IMR-90 (cell line): Measurements from ENCODE around the gene CTSH. TPM values are rescaled to one million over a fixed set of nuclear protein-coding genes. Genes with fewer than 3 reads are reported as not detected.

ENCODE experiments used
- ATAC-seq: fragments of 200-7000 bp; cut with Tn5 transposase; 2 replicates; pipeline ENCODE4 v1.9.1; 2020; ENCODE audit warnings: low read depth, mild to moderate bottlenecking, moderate library complexity
- BruUV-seq: library from RNA; stranded (reverse); fragments of 400-500 nt; replicated peaks from 2 replicates; lab custom pipeline; 2021; lab: Mats Ljungman, UMichigan
- CTCF ChIA-PET: fragments of 300-600 bp; formaldehyde crosslinking; extraction: SDS; loops from one replicate; lab custom pipeline; 2021; ENCODE audit warnings: antibody characterized with exemption; lab: Yijun Ruan, JAX
- POLR2A ChIA-PET: fragments of 300-600 bp; sonication (Branson Sonifier 250); formaldehyde crosslinking; loops from one replicate; lab custom pipeline; 2022; ENCODE audit warnings: antibody characterized with exemption; ENCODE audit not compliant: unreplicated experiment; lab: Charles Lee
- DNase-seq: peaks from one replicate; pipeline ENCODE4 v3.0.0; 2013
- H2AFZ ChIP-seq: replicated peaks from 2 replicates; pipeline ENCODE3; 2013; ENCODE audit warnings: low read length, mild to moderate bottlenecking; ENCODE audit not compliant: poor library complexity
- H2AK5ac ChIP-seq: 2 replicates; pipeline ENCODE4 v1.6.1; 2013; ENCODE audit warnings: low read depth, low read length, inconsistent platforms
- H2AK9ac ChIP-seq: replicated peaks from 2 replicates; pipeline ENCODE3; 2013; ENCODE audit warnings: mild to moderate bottlenecking, low read depth, low read length, moderate library complexity; ENCODE audit not compliant: poor library complexity
- H2BK120ac ChIP-seq: 2 replicates; pipeline ENCODE4 v1.6.1; 2013; ENCODE audit warnings: low read depth, low read length, inconsistent platforms
- H2BK15ac ChIP-seq: 3 replicates; pipeline ENCODE4 v1.6.1; 2013; ENCODE audit warnings: low read depth, low read length, inconsistent platforms
- H2BK20ac ChIP-seq: 2 replicates; pipeline ENCODE4 v1.6.1; 2013; ENCODE audit warnings: low read depth, mild to moderate bottlenecking, inconsistent platforms, low read length, moderate library complexity
- H2BK5ac ChIP-seq: 2 replicates; pipeline ENCODE4 v1.6.1; 2013; ENCODE audit warnings: mild to moderate bottlenecking, low read depth, low read length, inconsistent platforms; ENCODE audit not compliant: poor library complexity, severe bottlenecking
- H3K14ac ChIP-seq: replicated peaks from 2 replicates; pipeline ENCODE4 v1.6.1; 2013; ENCODE audit warnings: low read depth, low read length, inconsistent platforms
- H3K18ac ChIP-seq: 2 replicates; pipeline ENCODE4 v1.6.1; 2013; ENCODE audit warnings: low read depth, low read length, control low read depth
- H3K23ac ChIP-seq: 2 replicates; pipeline ENCODE4 v1.6.1; 2013; ENCODE audit warnings: low read depth, low read length, inconsistent platforms
- H3K27ac ChIP-seq: 2 replicates; pipeline ENCODE4 v1.5.1; 2013; ENCODE audit warnings: mild to moderate bottlenecking, control low read depth, low read length; ENCODE audit not compliant: insufficient read depth
- H3K27me3 ChIP-seq: 2 replicates; pipeline ENCODE4 v1.6.1; 2013; ENCODE audit warnings: low read length; ENCODE audit not compliant: control insufficient read depth, insufficient read depth
- H3K36me3 ChIP-seq: 2 replicates; pipeline ENCODE4 v1.6.1; 2013; ENCODE audit warnings: low read length, mixed read lengths; ENCODE audit not compliant: control insufficient read depth, insufficient read depth
- H3K4ac ChIP-seq: 2 replicates; pipeline ENCODE4 v1.6.1; 2013; ENCODE audit warnings: low read depth, low read length, inconsistent platforms
- H3K4me1 ChIP-seq: 2 replicates; pipeline ENCODE4 v1.6.1; 2013; ENCODE audit warnings: low read length, mixed read lengths; ENCODE audit not compliant: control insufficient read depth, insufficient read depth
- H3K4me2 ChIP-seq: 2 replicates; pipeline ENCODE4 v1.6.1; 2013; ENCODE audit warnings: low read depth, mild to moderate bottlenecking, control low read depth, low read length, moderate library complexity
- H3K4me3 ChIP-seq: 2 replicates; pipeline ENCODE4 v1.5.1; 2013; ENCODE audit warnings: low read depth, mild to moderate bottlenecking, control low read depth, low read length, moderate library complexity; ENCODE audit not compliant: insufficient read depth
- H3K56ac ChIP-seq: 2 replicates; pipeline ENCODE4 v1.6.1; 2013; ENCODE audit warnings: low read length, inconsistent platforms; ENCODE audit not compliant: insufficient read depth; ENCODE audit errors: extremely low read depth
- H3K79me1 ChIP-seq, 2 experiments: 2 replicates each; pipeline ENCODE4 v1.6.1; 2013; ENCODE audit warnings: low read length in 2 of 2, inconsistent platforms in 1 of 2, low read depth in 1 of 2
- H3K9ac ChIP-seq: 2 replicates; pipeline ENCODE4 v1.6.1; 2013; ENCODE audit warnings: low read depth, low read length, control low read depth
- H3K9me1 ChIP-seq: 2 replicates; pipeline ENCODE4 v1.6.1; 2013; ENCODE audit warnings: low read length, inconsistent platforms; ENCODE audit not compliant: insufficient read depth
- H3K9me3 ChIP-seq: 2 replicates; pipeline ENCODE4 v1.6.1; 2013; ENCODE audit warnings: low read length; ENCODE audit not compliant: control insufficient read depth, insufficient read depth
- H4K20me1 ChIP-seq: 2 replicates; pipeline ENCODE4 v1.6.1; 2013; ENCODE audit warnings: low read length, inconsistent platforms; ENCODE audit not compliant: insufficient read depth
- H4K5ac ChIP-seq: 2 replicates; pipeline ENCODE4 v1.6.1; 2013; ENCODE audit warnings: mild to moderate bottlenecking, low read depth, low read length, control low read depth
- H4K8ac ChIP-seq, 2 experiments: 2 replicates each; pipeline ENCODE4 v1.6.1; 2013; ENCODE audit warnings: low read depth in 2 of 2, low read length in 2 of 2, control low read depth in 1 of 2, inconsistent platforms in 1 of 2
- H4K91ac ChIP-seq: 2 replicates; pipeline ENCODE4 v1.6.1; 2013; ENCODE audit warnings: low read depth, low read length, inconsistent platforms; ENCODE audit not compliant: insufficient read depth
- RAD21 ChIP-seq: IDR thresholded peaks from 2 replicates; pipeline ENCODE4 v1.6.1; 2012; ENCODE audit warnings: low read length, improper control_type of control experiment
- WGBS, 2 experiments: methylation state at CpG; one replicate each; pipeline versions ENCODE4 v1.1.5 to v1.1.7; 2013; ENCODE audit warnings: missing lambda C conversion rate in 2 of 2; ENCODE audit not compliant: insufficient read length in 1 of 2; ENCODE audit errors: extremely low coverage in 2 of 2; 5-methylcytosine and 5-hydroxymethylcytosine counted together
- dilution Hi-C: fragments of 300-500 bp; cut with HindIII; formaldehyde crosslinking; loops from one replicate; pipeline ENCODE4 v1.14.3; 2018; ENCODE audit warnings: low sequenced_read_pairs; ENCODE audit not compliant: unreplicated experiment
- in situ Hi-C: fragments of 300-500 bp; cut with MboI; formaldehyde crosslinking; loops from 3 replicates; pipeline ENCODE4 v1.14.3; 2019; ENCODE audit warnings: low sequenced_read_pairs, inconsistent platforms, mixed read lengths
- intact Hi-C: fragments of 100-400 bp; cut with micrococcal nuclease; formaldehyde crosslinking; loops from 2 replicates; pipeline ENCODE4 v1.10.0; 2022
- polyA plus RNA-seq, 3 experiments: library from polyadenylated mRNA; depleted of rRNA; stranded (reverse); fragments of >200 nt; gene quantifications; 2 replicates each; pipeline ENCODE4 v1.2.3, GENCODE V29; 2012; ENCODE audit warnings: low replicate concordance in 1 of 3
- total RNA-seq: library from RNA; depleted of rRNA; stranded (reverse); fragments of >200 nt; gene quantifications from 2 replicates; pipeline ENCODE4 v1.2.3, GENCODE V29; 2012

The CTSH gene
- total and polyA plus RNA-seq, 2 of the 4 experiments (the other 2 are of a cell fraction), result 11.7 to 13.9 TPM

- peaks cover 78% of the 10 kb centered on the region for H4K20me1 ChIP-seq
Measured at GRCh38 chr15:78889000-78889399, 55.8 kb downstream of the CTSH start.

More at GRCh38 chr15:78889000-78889399, 55.8 kb downstream of the CTSH start:
- no peak overlapping the region for H3K14ac ChIP-seq
- peaks cover 60% of the 10 kb centered on the region for H3K36me3 ChIP-seq
- ATAC-seq (no peak), DNase-seq (no peak)
- no peak overlapping the region for H3K4ac ChIP-seq
- no peaks in the 10 kb centered on the region; the same call in 1 of the 2 replicates for H3K9me1 ChIP-seq
- BruUV-seq, result no TSS peak
- dilution Hi-C loops, result no loop called here
- no peak overlapping the region for H2AK5ac ChIP-seq
- H3K4me2 ChIP-seq, result no peak overlapping the region
- no peaks in the 10 kb centered on the region for H3K9me3 ChIP-seq
- H3K79me1 ChIP-seq, result peaks cover 15 to 56% of the 10 kb centered on the region in 2 experiments; a peak in 3 of 4 replicates
- ChIA-PET POLR2A (no interaction called here), CTCF (interaction anchor here (0.6 kb wide), 1 partner anchor 96 kb away, joined by 3 read pairs; no protein-coding TSS in a partner anchor)
- H4K5ac ChIP-seq, result no peak overlapping the region
- H4K91ac ChIP-seq, result no peak overlapping the region
- H3K18ac ChIP-seq, result no peak overlapping the region
- intact Hi-C loops, result loop anchor here (10.0 kb wide), 1 partner anchor 274 kb away; no protein-coding TSS in a partner anchor
- no peak overlapping the region for H3K9ac ChIP-seq
- TF ChIP-seq RAD21, result no peak
- in situ Hi-C loops, result no loop called here
- no peak overlapping the region for H2AFZ ChIP-seq
- no peak overlapping the region for H3K27ac ChIP-seq
- no peak overlapping the region for H3K56ac ChIP-seq
- peaks cover 5% of the 10 kb centered on the region for H3K4me1 ChIP-seq
- H3K4me3 ChIP-seq, result no peak overlapping the region
- no peak overlapping the region for H3K23ac ChIP-seq
- no peak overlapping the region for H2BK5ac ChIP-seq
- WGBS, 2 experiments, result no CpG with 5 or more reads among the region's 4 CpGs
- H2BK15ac ChIP-seq, result no peak overlapping the region
- no peak overlapping the region for H2BK120ac ChIP-seq
- no peak overlapping the region for H2AK9ac ChIP-seq
- H3K27me3 ChIP-seq, result no peaks in the 10 kb centered on the region
- H2BK20ac ChIP-seq, result no peak overlapping the region
- no peak overlapping the region for H4K8ac ChIP-seq
